Parathyroid adenoma (tissue), 2 donors: ENCODE data around the gene DNASE1L1.

Experiments used
- H2AFZ ChIP-seq: fragments of 300-600 bp; sonication (generic); one replicate; pipeline ENCODE4 v1.7.0; 2017; ENCODE audit warnings: antibody characterized with exemption, mild to moderate bottlenecking
- H3K27ac ChIP-seq: fragments of 300-600 bp; sonication (generic); one replicate; pipeline ENCODE4 v1.7.0; 2017
- H3K27me3 ChIP-seq: fragments of 300-600 bp; sonication (generic); one replicate; pipeline ENCODE4 v1.7.0; 2017; ENCODE audit warnings: low read length; ENCODE audit not compliant: control insufficient read depth, insufficient read depth
- H3K36me3 ChIP-seq: fragments of 300-600 bp; sonication (generic); one replicate; pipeline ENCODE4 v1.7.0; 2017; ENCODE audit warnings: low read length; ENCODE audit not compliant: control insufficient read depth, insufficient read depth
- H3K4me1 ChIP-seq: fragments of 300-600 bp; sonication (generic); one replicate; pipeline ENCODE4 v1.7.0; 2017; ENCODE audit warnings: control low read depth
- H3K4me2 ChIP-seq: fragments of 300-600 bp; sonication (generic); one replicate; pipeline ENCODE4 v1.7.0; 2017; ENCODE audit warnings: low read length
- H3K4me3 ChIP-seq: fragments of 300-600 bp; sonication (generic); one replicate; pipeline ENCODE4 v1.7.0; 2017; ENCODE audit warnings: low read depth, low read length
- H3K79me2 ChIP-seq: fragments of 300-600 bp; sonication (generic); one replicate; pipeline ENCODE4 v1.7.0; 2017; ENCODE audit warnings: control low read depth
- H3K9ac ChIP-seq: fragments of 300-600 bp; sonication (generic); one replicate; pipeline ENCODE4 v1.7.0; 2017; ENCODE audit warnings: mild to moderate bottlenecking
- H3K9me3 ChIP-seq: fragments of 300-600 bp; sonication (generic); one replicate; pipeline ENCODE4 v1.7.0; 2017; ENCODE audit warnings: low read length; ENCODE audit not compliant: control insufficient read depth
- TF ChIP-seq, protein P1 (sequence below): fragments of 300-600 bp; sonication (generic); IDR thresholded peaks from one replicate; pipeline ENCODE4 v1.7.0; 2017; ENCODE audit warnings: antibody characterized with exemption, mild to moderate bottlenecking
- donor health status: primary hyperparathyroidism.

The DNASE1L1 gene

DNA sequence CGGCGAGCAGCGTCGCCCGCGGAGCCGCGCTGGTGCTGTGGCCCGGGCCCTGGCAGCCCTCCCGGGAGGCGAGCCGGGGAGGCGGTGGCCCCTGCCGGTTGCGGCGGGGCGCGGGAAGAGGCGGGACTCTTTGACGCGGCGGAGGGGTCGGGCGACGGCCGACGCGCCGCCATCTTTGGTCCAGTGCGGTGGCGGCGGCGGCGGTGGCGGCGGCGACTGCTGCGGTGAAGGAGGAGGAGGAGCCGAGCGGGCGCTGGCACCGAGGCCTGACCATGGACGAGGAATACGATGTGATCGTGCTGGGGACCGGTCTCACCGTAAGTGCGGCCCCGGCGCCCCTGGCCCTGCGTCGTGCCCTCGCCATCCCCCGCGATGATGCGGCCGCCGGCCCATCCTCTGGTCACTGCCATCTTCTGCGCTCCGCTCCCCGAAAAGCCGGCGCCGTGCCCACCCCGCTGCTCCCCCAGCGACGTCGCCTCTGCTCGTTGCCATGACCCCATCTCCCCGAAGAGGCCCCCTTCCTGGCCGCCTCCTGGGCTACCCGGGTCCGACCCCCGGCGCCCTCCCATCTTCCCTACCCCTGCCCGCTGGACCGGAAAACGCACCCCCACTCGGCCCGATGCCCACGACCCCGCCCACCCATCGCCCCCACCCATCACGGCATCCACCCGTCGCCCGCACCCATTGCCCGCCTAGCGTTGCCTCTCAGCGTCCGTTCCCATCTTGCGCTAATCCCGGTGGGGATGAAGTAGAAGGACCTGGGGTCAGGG is 28.1 kb upstream of the DNASE1L1 start, which contains the start of gene GDI1:
Gene GDI1 (plus strand): TSS at position 172 of the 770 bp plus-strand sequence. CDS start 101 bp downstream, at position 273.
- Histone ChIP-seq H3K79me2 (peaks cover 6% of the 10 kb centered on the region), H3K4me1 (no peaks in the 10 kb centered on the region), H3K27me3 (no peaks in the 10 kb centered on the region), H3K27ac (no peak within 1 kb of the TSS), H3K9me3 (no peaks in the 10 kb centered on the region), H3K9ac (no peak within 1 kb of the TSS), H3K4me3 (peak within 1 kb of the TSS; percentile 50), H3K36me3 (no peaks in the 10 kb centered on the region), H3K4me2 (peak within 1 kb of the TSS; percentile 47), H2AFZ (peak within 1 kb of the TSS; percentile 53)
- TF ChIP-seq, protein P1, sequence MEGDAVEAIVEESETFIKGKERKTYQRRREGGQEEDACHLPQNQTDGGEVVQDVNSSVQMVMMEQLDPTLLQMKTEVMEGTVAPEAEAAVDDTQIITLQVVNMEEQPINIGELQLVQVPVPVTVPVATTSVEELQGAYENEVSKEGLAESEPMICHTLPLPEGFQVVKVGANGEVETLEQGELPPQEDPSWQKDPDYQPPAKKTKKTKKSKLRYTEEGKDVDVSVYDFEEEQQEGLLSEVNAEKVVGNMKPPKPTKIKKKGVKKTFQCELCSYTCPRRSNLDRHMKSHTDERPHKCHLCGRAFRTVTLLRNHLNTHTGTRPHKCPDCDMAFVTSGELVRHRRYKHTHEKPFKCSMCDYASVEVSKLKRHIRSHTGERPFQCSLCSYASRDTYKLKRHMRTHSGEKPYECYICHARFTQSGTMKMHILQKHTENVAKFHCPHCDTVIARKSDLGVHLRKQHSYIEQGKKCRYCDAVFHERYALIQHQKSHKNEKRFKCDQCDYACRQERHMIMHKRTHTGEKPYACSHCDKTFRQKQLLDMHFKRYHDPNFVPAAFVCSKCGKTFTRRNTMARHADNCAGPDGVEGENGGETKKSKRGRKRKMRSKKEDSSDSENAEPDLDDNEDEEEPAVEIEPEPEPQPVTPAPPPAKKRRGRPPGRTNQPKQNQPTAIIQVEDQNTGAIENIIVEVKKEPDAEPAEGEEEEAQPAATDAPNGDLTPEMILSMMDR, result no peak

DNA sequence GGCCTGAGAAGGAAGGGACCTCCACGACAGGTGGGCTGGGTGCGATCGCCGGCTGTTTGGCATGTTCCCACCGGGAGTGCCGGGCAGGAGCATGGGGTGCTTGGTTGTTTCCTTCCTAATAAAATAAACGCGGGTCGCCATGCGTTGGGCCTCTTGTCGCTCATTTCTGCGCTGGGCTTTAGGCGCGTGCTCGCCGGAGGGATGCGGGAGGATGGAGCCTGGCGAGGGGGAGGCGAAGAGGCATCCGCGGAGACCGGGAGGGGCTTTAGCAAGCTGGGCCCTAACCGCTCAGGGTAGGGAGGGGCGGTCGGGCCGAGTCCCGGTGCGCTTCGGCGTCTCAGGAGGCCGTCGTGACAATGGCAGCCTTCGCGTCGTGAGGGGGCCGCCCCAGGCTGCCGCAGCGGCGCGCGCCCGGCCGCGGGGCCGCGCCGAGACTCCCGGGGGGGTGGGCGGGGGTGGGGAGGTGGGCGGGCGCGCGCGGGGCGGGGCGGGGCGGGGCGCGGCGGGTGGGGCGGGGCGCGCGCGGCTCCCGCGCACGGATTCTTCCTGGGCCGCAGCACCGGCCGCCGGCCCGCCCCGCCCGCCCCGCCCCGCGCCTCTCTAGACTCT is 27.4 kb upstream of the DNASE1L1 start:
- Histone ChIP-seq H3K9me3 (no peaks in the 10 kb centered on the region), H3K9ac (no peak overlapping the region), H3K27me3 (no peaks in the 10 kb centered on the region), H2AFZ (no peak overlapping the region), H3K79me2 (peaks cover 6% of the 10 kb centered on the region), H3K4me3 (no peak overlapping the region), H3K4me2 (no peak overlapping the region), H3K27ac (no peak overlapping the region), H3K36me3 (no peaks in the 10 kb centered on the region), H3K4me1 (no peaks in the 10 kb centered on the region)
- TF ChIP-seq, protein P1, result no peak

DNA sequence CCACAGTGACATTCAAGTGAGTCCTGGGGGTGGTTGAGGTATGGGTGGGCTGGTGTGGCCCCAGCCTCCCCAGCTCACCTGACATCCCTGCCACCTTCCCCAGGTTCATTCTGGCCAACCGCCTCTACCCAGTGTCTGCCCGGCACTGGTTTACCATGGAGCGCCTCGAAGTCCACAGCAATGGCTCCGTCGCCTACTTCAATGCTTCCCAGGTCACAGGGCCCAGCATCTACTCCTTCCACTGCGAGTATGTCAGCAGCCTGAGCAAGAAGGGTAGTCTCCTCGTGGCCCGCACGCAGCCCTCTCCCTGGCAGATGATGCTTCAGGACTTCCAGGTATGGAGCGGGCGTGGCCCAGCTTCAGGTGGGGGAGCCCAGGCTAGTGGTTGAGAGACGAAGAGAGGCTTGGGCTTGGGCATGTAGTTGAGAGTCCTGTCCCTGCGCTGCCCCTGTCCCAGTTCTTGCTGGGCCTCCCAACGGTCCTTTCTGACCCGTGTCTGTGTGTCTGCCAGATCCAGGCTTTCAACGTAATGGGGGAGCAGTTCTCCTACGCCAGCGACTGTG is 26.2 kb upstream of the DNASE1L1 start:
- no peak overlapping the region for H3K27ac ChIP-seq
- H3K4me1 ChIP-seq, result peaks cover 4% of the 10 kb centered on the region
- no peak overlapping the region for H2AFZ ChIP-seq
- H3K9ac ChIP-seq, result no peak overlapping the region
- H3K79me2 ChIP-seq, result peaks cover 6% of the 10 kb centered on the region
- H3K27me3 ChIP-seq, result no peaks in the 10 kb centered on the region
- H3K36me3 ChIP-seq, result no peaks in the 10 kb centered on the region
- TF ChIP-seq, protein P1, result no peak
- H3K4me3 ChIP-seq, result no peak overlapping the region
- H3K4me2 ChIP-seq, result no peak overlapping the region
- H3K9me3 ChIP-seq, result no peaks in the 10 kb centered on the region

DNA sequence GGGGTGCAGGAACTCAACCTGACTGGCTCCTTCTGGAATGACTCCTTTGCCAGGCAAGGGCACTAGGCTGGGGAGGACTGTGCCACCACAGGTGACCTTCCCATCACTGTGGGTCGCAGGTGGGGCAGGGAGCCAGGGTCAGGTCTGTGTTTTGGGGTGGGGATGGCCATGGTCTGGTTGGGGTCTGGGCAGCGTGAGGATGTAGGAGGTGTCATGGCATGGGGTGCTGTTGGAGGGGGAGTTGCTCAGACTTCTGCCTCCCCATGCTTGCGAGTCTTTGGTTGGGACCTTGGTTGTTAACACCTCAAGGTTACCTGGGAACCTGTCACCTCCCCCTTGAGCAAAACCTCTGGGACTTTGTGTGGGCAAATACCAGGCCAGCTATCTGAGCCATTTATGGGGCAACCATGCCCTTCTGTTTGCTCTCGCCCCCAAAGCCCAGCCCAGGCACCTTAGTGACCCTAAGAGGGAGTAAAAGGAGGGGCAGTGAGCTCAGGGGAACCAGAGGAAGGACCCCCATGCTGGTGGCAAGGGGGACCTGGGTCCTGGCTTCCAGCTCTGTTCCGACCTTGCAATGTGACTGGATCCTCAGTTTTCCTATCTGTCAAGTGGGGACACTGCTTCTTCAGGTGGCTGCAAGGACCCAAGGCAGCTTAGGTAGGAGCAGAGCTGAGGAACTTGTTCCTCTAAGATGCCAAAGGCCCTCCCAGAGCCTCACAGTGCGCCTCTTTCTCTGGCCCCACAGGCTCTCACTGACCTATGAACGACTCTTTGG is 25.5 kb upstream of the DNASE1L1 start:
- H3K9me3 ChIP-seq, result no peaks in the 10 kb centered on the region
- H3K4me2 ChIP-seq, result no peak overlapping the region
- H3K9ac ChIP-seq, result no peak overlapping the region
- H2AFZ ChIP-seq, result no peak overlapping the region
- H3K27me3 ChIP-seq, result no peaks in the 10 kb centered on the region
- no peak overlapping the region for H3K4me3 ChIP-seq
- peaks cover 4% of the 10 kb centered on the region for H3K4me1 ChIP-seq
- TF ChIP-seq, protein P1, result no peak
- no peak overlapping the region for H3K27ac ChIP-seq
- H3K79me2 ChIP-seq, result peaks cover 6% of the 10 kb centered on the region
- no peaks in the 10 kb centered on the region for H3K36me3 ChIP-seq
